Heart right ventricle (tissue), 16 donors: Measurements from ENCODE around the gene ATAD1. TPM values are rescaled to one million over a fixed set of nuclear protein-coding genes. Genes with fewer than 3 reads are reported as not detected.

Source experiments
- ATAC-seq, 8 donors: fragments of 200-7000 bp; cut with Tn5 transposase; one replicate each; pipeline ENCODE4 v1.9.1; 2020; ENCODE audit warnings: mild to moderate bottlenecking in 8 of 8, moderate library complexity in 8 of 8, moderate number of reproducible peaks in 1 of 8
- DNase-seq, 2 donors: peaks; one replicate each; pipeline ENCODE4 v3.0.0-alpha.2; 2020
- H3K27ac ChIP-seq, 10 donors: fragments of 200-600 bp; sonication (generic) in 2 of 10; one replicate each; pipeline versions ENCODE4 v1.5.0 to v1.8.0; 2020 to 2022; ENCODE audit warnings: mild to moderate bottlenecking in 3 of 10
- H3K27me3 ChIP-seq, 7 donors: fragments of 200-600 bp; one replicate each; pipeline ENCODE4 v1.8.0; 2021 to 2022; ENCODE audit warnings: mild to moderate bottlenecking in 2 of 7
- H3K36me3 ChIP-seq, 9 donors: fragments of 200-600 bp; sonication (generic) in 1 of 9; one replicate each; pipeline versions ENCODE4 v1.5.0 to v1.8.0; 2020 to 2022; ENCODE audit warnings: mild to moderate bottlenecking in 2 of 9
- H3K4me1 ChIP-seq, 9 donors: fragments of 200-600 bp; sonication (generic) in 1 of 9; one replicate each; pipeline versions ENCODE4 v1.5.0 to v1.8.0; 2020 to 2022; ENCODE audit warnings: mild to moderate bottlenecking in 4 of 9
- H3K4me3 ChIP-seq, 10 donors: fragments of 200-600 bp; sonication (generic) in 2 of 10; one replicate each; pipeline versions ENCODE4 v1.5.0 to v1.8.0; 2020 to 2022; ENCODE audit warnings: mild to moderate bottlenecking in 7 of 10, moderate library complexity in 2 of 10
- H3K9me3 ChIP-seq, 11 donors: fragments of 200-600 bp in 10 of 11; sonication (generic) in 2 of 11; one replicate each; pipeline versions ENCODE4 v1.5.0 to v1.8.0; 2013 to 2022; ENCODE audit warnings: mild to moderate bottlenecking in 2 of 11, control low read depth in 1 of 11, moderate library complexity in 1 of 11
- WGBS, 2 donors: extraction: QIAGEN DNeasy Blood & Tissue Kit; methylation state at CpG; one replicate each; pipeline ENCODE4 v1.1.7; 2013; ENCODE audit warnings: inconsistent platforms in 1 of 2; 5-methylcytosine and 5-hydroxymethylcytosine counted together
- intact Hi-C, 10 donors: fragments of 100-400 bp; cut with DNase I; formaldehyde crosslinking; loops; one replicate each; pipeline versions ENCODE4 v1.11.1 to v1.14.2; 2022
- polyA plus RNA-seq, 2 donors: library from polyadenylated mRNA; stranded (reverse); fragments of 200-250 nt; gene quantifications; one replicate each; pipeline ENCODE4 v1.2.3, GENCODE V29; 2013
- total RNA-seq, 10 donors: library from RNA; stranded (reverse); fragmentation: NEBNext Ultra II Directional in 3 of 10; extraction: Animal tissue kit (Norgen Biotek cat#: 25700) in 3 of 10; gene quantifications; one replicate each; pipeline versions ENCODE4 v1.2.1 to v1.2.4, GENCODE V29; 2021 to 2023
- TF ChIP-seq, protein P1 (sequence below), 9 donors: fragments of 200-600 bp; sonication (generic) in 2 of 9; IDR thresholded peaks; one replicate each; pipeline versions ENCODE4 v1.5.0 to v1.8.0; 2021 to 2022; ENCODE audit warnings: antibody characterized with exemption in 9 of 9, mild to moderate bottlenecking in 5 of 9, moderate library complexity in 1 of 9
- donor health status: Arrhythmogenic right ventricular cardiomyopathy.
- donor health status: ischemic (EF 13 %, LVEDD 7.1; RV severe dilation, severe dysfunction).
- donor health status: healthy with polysubstance abuse.
- donor health status: DM: no; HTN: yes; CAD: no.
- donor health status: DM: no; HTN: no; CAD: no.
- donor health status: ischemic (EF 25% LVEDD 6.9; RV normal size, moderate dysfunction).
- donor health status: ischemic (EF 25% LVEDD 5.7; RV mildly dilated, moderate dysfunction).
- donor health status: healthy.
- donor health status: DM: yes; HTN: yes; CAD: no.
- donor health status: Ischemic cardiomyopathy.
- donor health status: ischemic (EF 35%, LVEDD 5.7; RV mildly dilated, moderate dysfunction).
- donor health status: nonischemic (EF 11% LVEDD 7.7; RV severe dilation, severe dysfunction).
- donor health status: DM: yes; HTN: yes; CAD: no.
- donor health status: PGD.
- donor health status: ischemic (EF 29% LVEDD 5.4; RV normal size, mild dysfunction).
- donor health status: nonischemic (EF 23%, LVEDD 6.1; RV moderate dilation, normal function).

ATAD1 gene
- total and polyA plus RNA-seq, 12 donors: 18.4 to 147 (median 97.8) TPM

DNA sequence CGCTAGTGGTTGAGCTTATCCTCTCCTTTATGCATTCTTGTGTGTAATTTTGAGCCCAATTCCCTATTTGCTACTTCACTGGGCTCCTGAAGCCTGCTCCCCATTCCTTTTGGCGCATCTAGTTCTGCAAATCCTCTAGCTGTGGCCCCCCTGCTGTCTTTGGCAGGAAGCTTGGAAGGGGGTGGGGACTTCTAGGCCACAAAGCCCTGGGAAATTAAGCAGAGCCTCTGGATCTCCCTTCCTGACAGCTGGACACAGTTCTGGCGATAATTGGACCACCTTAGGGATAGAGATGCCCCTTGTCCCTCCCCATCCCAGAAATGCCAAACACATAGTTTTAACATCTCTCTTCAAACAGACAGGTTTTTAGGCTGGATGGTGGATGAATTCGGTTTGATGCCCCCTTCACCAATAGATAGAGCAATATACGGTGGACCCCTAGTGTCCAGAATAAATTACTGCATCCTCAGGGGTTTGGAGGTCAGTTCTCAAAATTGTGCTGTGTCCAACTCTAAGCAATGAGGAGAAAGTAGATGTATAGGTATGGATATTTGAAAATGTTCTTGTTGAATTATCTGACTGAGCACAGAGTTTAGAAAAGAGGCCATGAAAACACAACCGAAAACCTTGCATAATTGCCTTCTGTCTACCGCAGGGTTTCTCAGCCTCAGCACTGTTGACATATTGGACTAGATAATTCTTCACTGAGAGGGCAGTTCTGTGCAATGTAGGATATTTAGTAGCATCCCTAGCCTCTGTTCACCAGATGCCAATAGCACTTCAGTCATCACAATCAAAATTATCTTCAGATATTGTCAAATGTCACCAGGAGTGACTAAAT lies 82.8 kb downstream of the ATAD1 start:
- H3K4me3 ChIP-seq: peak overlapping the region in 2 of 10 donors; percentile 12 to 21
- 40 to 42% methylated on average over 7 of the region's 7 CpGs for WGBS, 2 donors
- peak; percentile 55 to 87 (median 85) for ATAC-seq

DNA sequence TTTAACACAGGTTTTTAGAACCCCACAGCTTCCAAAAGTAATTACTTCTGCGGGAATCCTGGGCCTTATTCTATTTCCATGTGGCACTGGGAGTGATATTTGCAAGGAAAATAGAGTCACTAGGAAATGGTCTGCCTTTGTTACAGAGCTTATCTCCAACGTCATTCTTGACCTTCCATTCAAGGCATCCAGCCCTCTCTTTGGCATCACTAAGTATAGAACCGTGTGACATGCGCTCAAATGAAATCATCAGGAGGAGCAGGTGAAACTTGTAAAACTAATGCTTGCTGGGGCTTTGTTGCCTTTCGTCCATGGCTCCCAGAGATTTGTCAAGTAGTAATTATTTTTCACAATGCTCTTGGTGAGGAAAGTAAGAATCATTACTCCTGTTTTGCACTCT lies 84.9 kb downstream of the ATAD1 start:
- TF ChIP-seq, protein P1, sequence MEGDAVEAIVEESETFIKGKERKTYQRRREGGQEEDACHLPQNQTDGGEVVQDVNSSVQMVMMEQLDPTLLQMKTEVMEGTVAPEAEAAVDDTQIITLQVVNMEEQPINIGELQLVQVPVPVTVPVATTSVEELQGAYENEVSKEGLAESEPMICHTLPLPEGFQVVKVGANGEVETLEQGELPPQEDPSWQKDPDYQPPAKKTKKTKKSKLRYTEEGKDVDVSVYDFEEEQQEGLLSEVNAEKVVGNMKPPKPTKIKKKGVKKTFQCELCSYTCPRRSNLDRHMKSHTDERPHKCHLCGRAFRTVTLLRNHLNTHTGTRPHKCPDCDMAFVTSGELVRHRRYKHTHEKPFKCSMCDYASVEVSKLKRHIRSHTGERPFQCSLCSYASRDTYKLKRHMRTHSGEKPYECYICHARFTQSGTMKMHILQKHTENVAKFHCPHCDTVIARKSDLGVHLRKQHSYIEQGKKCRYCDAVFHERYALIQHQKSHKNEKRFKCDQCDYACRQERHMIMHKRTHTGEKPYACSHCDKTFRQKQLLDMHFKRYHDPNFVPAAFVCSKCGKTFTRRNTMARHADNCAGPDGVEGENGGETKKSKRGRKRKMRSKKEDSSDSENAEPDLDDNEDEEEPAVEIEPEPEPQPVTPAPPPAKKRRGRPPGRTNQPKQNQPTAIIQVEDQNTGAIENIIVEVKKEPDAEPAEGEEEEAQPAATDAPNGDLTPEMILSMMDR (IDR thresholded peaks at IDR 0.05): no peak
- 55 to 59% methylated on average over 5 of the region's 5 CpGs for WGBS, 2 donors
- Histone ChIP-seq H3K4me3 (no peak overlapping the region), H3K27ac (no peak overlapping the region), H3K9me3 (no peaks in the 10 kb centered on the region), H3K4me1 (peaks cover 0 to 14% (median 6%) of the 10 kb centered on the region in 9 donors), H3K27me3 (no peaks in the 10 kb centered on the region), H3K36me3 (peaks cover 0 to 8% (median 0%) of the 10 kb centered on the region in 9 donors)
- intact Hi-C loops: loop anchor here in 4 of 10 donors (10.0 kb wide), 2 partner anchors 188 to 198 kb away; no protein-coding TSS in a partner anchor
- ATAC-seq (peak in 6 of 8 donors; percentile 63 to 83 (median 74)), DNase-seq (peak in 1 of 2 donors; percentile 9)

More for the DNA sequence above, 82.8 kb downstream of the ATAD1 start:
- peak in 1 of 2 donors; percentile 35 for DNase-seq
- Histone ChIP-seq H3K27me3 (no peaks in the 10 kb centered on the region), H3K4me1 (peaks cover 0 to 20% (median 6%) of the 10 kb centered on the region in 9 donors), H3K9me3 (no peaks in the 10 kb centered on the region), H3K27ac (peak overlapping the region in 2 of 10 donors; percentile 29 to 30), H3K36me3 (peaks cover 0 to 4% (median 0%) of the 10 kb centered on the region in 9 donors)
- intact Hi-C loops: loop anchor here (1.0 to 10.0 kb wide), 8 partner anchors 76 to 203 kb away; partner anchors contain the start of gene PAPSS2 (in 3 of the 10)
- TF ChIP-seq, protein P1 (IDR thresholded peaks at IDR 0.05): peak; percentile 74 to 86 (median 82)

DNA sequence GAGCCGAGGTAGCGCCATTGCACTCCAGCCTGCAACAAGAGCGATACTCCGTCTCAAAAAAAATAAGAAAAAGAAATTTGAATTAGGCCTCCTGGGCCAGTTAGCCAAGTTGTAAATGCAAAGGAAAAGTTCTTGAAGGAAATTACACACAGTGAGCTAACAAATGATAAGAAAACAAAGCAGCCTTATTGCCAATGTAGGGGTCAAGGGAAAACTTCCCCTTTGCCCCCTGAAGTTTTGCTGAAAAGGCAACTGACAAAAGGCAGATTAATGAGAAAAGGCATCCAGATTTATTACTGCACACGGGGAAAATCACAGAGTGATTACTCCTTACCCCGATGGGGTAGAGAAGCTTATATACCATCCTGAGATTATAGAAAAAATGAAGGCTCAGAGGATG lies 88.1 kb downstream of the ATAD1 start:
- Histone ChIP-seq H3K27me3 (no peaks in the 10 kb centered on the region), H3K9me3 (no peaks in the 10 kb centered on the region), H3K27ac (no peak overlapping the region), H3K36me3 (peaks cover 0 to 21% (median 0%) of the 10 kb centered on the region in 9 donors), H3K4me3 (no peak overlapping the region), H3K4me1 (peaks cover 0 to 11% (median 4%) of the 10 kb centered on the region in 9 donors)
- DNase-seq (no peak), ATAC-seq (no peak)
- TF ChIP-seq, protein P1 (IDR thresholded peaks at IDR 0.05): no peak
- intact Hi-C loops: loop anchor here in 4 of 10 donors (10.0 kb wide), 2 partner anchors 185 to 195 kb away; no protein-coding TSS in a partner anchor
- WGBS, 2 donors: 76 to 82% methylated on average over 6 of the region's 6 CpGs

DNA sequence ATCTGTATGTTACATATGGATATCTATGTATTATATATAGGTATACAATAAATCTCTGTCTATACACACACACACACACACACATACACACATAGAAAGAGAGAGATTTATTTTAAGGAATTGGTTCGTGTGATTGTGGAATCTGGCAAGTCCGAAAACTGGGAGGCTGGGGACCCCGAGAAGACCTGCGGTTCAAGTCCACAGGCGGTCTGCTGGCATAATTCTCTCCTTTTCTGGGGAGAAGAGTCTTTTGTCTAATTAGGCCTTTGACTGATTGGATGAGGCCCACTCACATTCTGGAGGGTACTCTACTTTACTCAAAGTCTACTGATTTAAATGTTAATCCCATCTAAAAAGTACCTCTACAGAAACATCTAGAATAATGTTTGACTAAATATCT lies 93.2 kb downstream of the ATAD1 start:
- 97 to 99% methylated on average over 5 of the region's 5 CpGs for WGBS, 2 donors

More for the DNA sequence above, 93.2 kb downstream of the ATAD1 start:
- no peak overlapping the region for H3K27ac ChIP-seq
- ATAC-seq (no peak), DNase-seq (no peak)
- no peaks in the 10 kb centered on the region for H3K27me3 ChIP-seq
- peaks cover 0 to 25% (median 6%) of the 10 kb centered on the region in 9 donors for H3K4me1 ChIP-seq
- H3K9me3 ChIP-seq: no peaks in the 10 kb centered on the region
- peaks cover 0 to 17% (median 0%) of the 10 kb centered on the region in 9 donors for H3K36me3 ChIP-seq
- H3K4me3 ChIP-seq: no peak overlapping the region
- intact Hi-C loops: no loop called here
- TF ChIP-seq, protein P1 (IDR thresholded peaks at IDR 0.05): no peak
